Trophoblast cell (in vitro differentiated cells and primary cell): ENCODE measurements around the gene CLK4.

Source experiments
- DNase-seq, 2 donors: peaks; one replicate each; pipeline ENCODE4 v3.0.0-alpha.2; 2016
- H2AFZ ChIP-seq: 2 replicates; pipeline ENCODE4 v1.6.1; 2013; ENCODE audit warnings: low read length, moderate library complexity, mild to moderate bottlenecking; ENCODE audit not compliant: insufficient read depth, poor library complexity
- H2AK5ac ChIP-seq: 2 replicates; pipeline ENCODE4 v1.6.1; 2013; ENCODE audit warnings: mild to moderate bottlenecking, low read length
- H2BK120ac ChIP-seq: 2 replicates; pipeline ENCODE4 v1.6.1; 2013; ENCODE audit warnings: low read length, mild to moderate bottlenecking, moderate library complexity; ENCODE audit not compliant: insufficient read depth, poor library complexity
- H2BK12ac ChIP-seq: 2 replicates; pipeline ENCODE4 v1.6.1; 2013; ENCODE audit warnings: mild to moderate bottlenecking, low read length, moderate library complexity
- H2BK5ac ChIP-seq: 2 replicates; pipeline ENCODE4 v1.6.1; 2013; ENCODE audit warnings: low read length, low read depth, moderate library complexity, mild to moderate bottlenecking; ENCODE audit not compliant: poor library complexity
- H3K14ac ChIP-seq: 2 replicates; pipeline ENCODE4 v1.6.1; 2013; ENCODE audit warnings: mild to moderate bottlenecking, low read length
- H3K18ac ChIP-seq: 2 replicates; pipeline ENCODE4 v1.6.1; 2013; ENCODE audit warnings: mild to moderate bottlenecking, low read length
- H3K23ac ChIP-seq: 2 replicates; pipeline ENCODE4 v1.6.1; 2013; ENCODE audit warnings: low read length
- H3K27ac ChIP-seq: 2 replicates; pipeline ENCODE4 v1.5.1; 2013; ENCODE audit warnings: low read depth, mild to moderate bottlenecking, inconsistent platforms, low read length, moderate library complexity
- H3K27me3 ChIP-seq: 2 replicates; pipeline ENCODE4 v1.6.1; 2013; ENCODE audit warnings: inconsistent platforms, mild to moderate bottlenecking, low read length, moderate library complexity; ENCODE audit not compliant: insufficient read depth
- H3K36me3 ChIP-seq, 2 experiments: 1 replicate in 1 of 2; 2 replicates in 1 of 2; pipeline ENCODE4 v1.6.1; 2013; ENCODE audit warnings: low read length in 2 of 2, mild to moderate bottlenecking in 2 of 2, moderate library complexity in 1 of 2; ENCODE audit not compliant: insufficient read depth in 2 of 2, control insufficient read depth in 1 of 2
- H3K4ac ChIP-seq: 2 replicates; pipeline ENCODE4 v1.6.1; 2013; ENCODE audit warnings: low read depth, mild to moderate bottlenecking, low read length, moderate library complexity
- H3K4me1 ChIP-seq, 2 experiments: 1 replicate in 1 of 2; 2 replicates in 1 of 2; pipeline ENCODE4 v1.6.1; 2013; ENCODE audit warnings: low read length in 2 of 2, mild to moderate bottlenecking in 2 of 2, moderate library complexity in 1 of 2; ENCODE audit not compliant: insufficient read depth in 2 of 2, control insufficient read depth in 1 of 2
- H3K4me2 ChIP-seq: 2 replicates; pipeline ENCODE4 v1.6.1; 2013; ENCODE audit warnings: inconsistent platforms, mild to moderate bottlenecking, low read length, moderate library complexity
- H3K4me3 ChIP-seq: 2 replicates; pipeline ENCODE4 v1.5.1; 2013; ENCODE audit warnings: mild to moderate bottlenecking, low read depth, low read length, inconsistent platforms
- H3K79me1 ChIP-seq: one replicate; pipeline ENCODE4 v1.6.1; 2013; ENCODE audit warnings: low read length
- H3K79me2 ChIP-seq: 2 replicates; pipeline ENCODE4 v1.6.1; 2013; ENCODE audit warnings: low read length, mild to moderate bottlenecking; ENCODE audit not compliant: control insufficient read depth, insufficient read depth, poor library complexity
- H3K9ac ChIP-seq: 2 replicates; pipeline ENCODE4 v1.6.1; 2013; ENCODE audit warnings: mild to moderate bottlenecking, low read length
- H3K9me3 ChIP-seq: 2 replicates; pipeline ENCODE4 v1.6.1; 2013; ENCODE audit warnings: low read depth, mild to moderate bottlenecking, control low read depth, inconsistent platforms, low read length; ENCODE audit not compliant: insufficient read depth
- H4K12ac ChIP-seq: 2 replicates; pipeline ENCODE4 v1.6.1; 2013; ENCODE audit warnings: low read depth, mild to moderate bottlenecking, low read length, moderate library complexity
- H4K8ac ChIP-seq: 2 replicates; pipeline ENCODE4 v1.6.1; 2013; ENCODE audit warnings: low read depth, mild to moderate bottlenecking, low read length, moderate library complexity
- H4K91ac ChIP-seq: one replicate; pipeline ENCODE4 v1.6.1; 2013; ENCODE audit warnings: low read depth, mild to moderate bottlenecking, low read length, moderate library complexity
- WGBS: extraction: QIAGEN DNeasy Blood & Tissue Kit; methylation state at CpG from one replicate; pipeline ENCODE4 v1.1.7; 2013; ENCODE audit warnings: missing lambda C conversion rate; ENCODE audit not compliant: insufficient read length, insufficient coverage; ENCODE audit errors: extremely low coverage; 5-methylcytosine and 5-hydroxymethylcytosine counted together

CLK4 gene

DNA sequence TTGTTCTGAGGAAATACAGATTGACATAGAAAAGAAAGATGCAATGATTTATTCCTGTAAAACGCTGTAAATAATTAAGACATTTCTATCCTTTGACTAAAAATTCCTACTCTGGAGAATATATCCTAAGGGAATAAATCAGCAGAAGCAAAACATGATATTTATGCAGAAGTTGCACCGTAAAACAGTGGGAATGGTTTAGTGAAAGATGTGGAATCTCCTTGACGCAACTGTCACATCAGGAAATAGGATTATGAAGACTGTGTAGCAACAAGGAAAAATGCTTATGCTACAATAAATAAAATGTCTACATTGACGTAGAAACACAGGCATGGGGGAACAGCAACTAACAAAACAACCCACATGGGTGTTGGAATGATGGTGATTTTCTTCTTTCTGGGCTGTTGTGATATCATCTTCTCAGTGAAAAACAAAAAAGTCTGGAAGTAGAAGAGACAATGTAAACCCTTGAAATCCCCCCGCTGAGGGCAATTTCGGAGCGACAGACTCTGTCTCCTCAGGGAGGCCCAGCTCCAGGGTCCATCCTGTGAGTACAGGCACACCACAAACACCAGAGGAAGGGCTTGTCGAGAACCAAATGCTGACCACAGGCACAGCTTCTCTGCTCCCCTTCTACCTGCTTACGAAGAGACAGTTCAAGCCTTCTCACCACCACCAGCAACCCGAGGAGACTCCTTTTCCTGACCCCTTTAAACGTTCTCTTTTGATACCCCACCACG, 61.9 kb downstream of the CLK4 start:
- Histone ChIP-seq H3K4ac (no peak overlapping the region), H4K91ac (no peak overlapping the region), H4K8ac (no peak overlapping the region), H2BK12ac (no peak overlapping the region), H3K4me1 (no peaks in the 10 kb centered on the region), H2AFZ (no peak overlapping the region), H3K4me2 (no peak overlapping the region), H2BK5ac (no peak overlapping the region), H2AK5ac (no peak overlapping the region), H3K27ac (no peak overlapping the region), H3K18ac (no peak overlapping the region), H3K79me2 (no peaks in the 10 kb centered on the region), H3K14ac (no peak overlapping the region), H3K23ac (no peak overlapping the region), H3K36me3 (no peaks in the 10 kb centered on the region), H3K79me1 (no peaks in the 10 kb centered on the region), H3K27me3 (no peaks in the 10 kb centered on the region), H3K9ac (no peak overlapping the region), H3K4me3 (no peak overlapping the region), H2BK120ac (no peak overlapping the region), H4K12ac (no peak overlapping the region), H3K9me3 (no peaks in the 10 kb centered on the region)
- WGBS: no CpG with 5 or more reads among the region's 12 CpGs
- peak; percentile 10 to 39 for DNase-seq

- Histone ChIP-seq H2AFZ (no peak overlapping the region), H3K36me3 (no peaks in the 10 kb centered on the region), H4K12ac (no peak overlapping the region), H4K91ac (no peak overlapping the region), H3K27ac (no peak overlapping the region), H3K79me1 (no peaks in the 10 kb centered on the region), H3K14ac (no peak overlapping the region), H3K4ac (no peak overlapping the region), H3K27me3 (no peaks in the 10 kb centered on the region), H2AK5ac (no peak overlapping the region), H2BK120ac (no peak overlapping the region), H3K23ac (no peak overlapping the region), H3K9ac (no peak overlapping the region), H3K4me2 (no peak overlapping the region), H3K18ac (no peak overlapping the region), H3K79me2 (no peaks in the 10 kb centered on the region), H2BK12ac (no peak overlapping the region), H3K4me1 (no peaks in the 10 kb centered on the region), H2BK5ac (no peak overlapping the region), H4K8ac (no peak overlapping the region), H3K4me3 (no peak overlapping the region), H3K9me3 (no peaks in the 10 kb centered on the region)
- DNase-seq: no peak
- WGBS: no CpG with 5 or more reads among the region's 4 CpGs
These were observed 62.5 kb downstream of the CLK4 start for GRCh38 chr5:178564397-178564796.

DNA sequence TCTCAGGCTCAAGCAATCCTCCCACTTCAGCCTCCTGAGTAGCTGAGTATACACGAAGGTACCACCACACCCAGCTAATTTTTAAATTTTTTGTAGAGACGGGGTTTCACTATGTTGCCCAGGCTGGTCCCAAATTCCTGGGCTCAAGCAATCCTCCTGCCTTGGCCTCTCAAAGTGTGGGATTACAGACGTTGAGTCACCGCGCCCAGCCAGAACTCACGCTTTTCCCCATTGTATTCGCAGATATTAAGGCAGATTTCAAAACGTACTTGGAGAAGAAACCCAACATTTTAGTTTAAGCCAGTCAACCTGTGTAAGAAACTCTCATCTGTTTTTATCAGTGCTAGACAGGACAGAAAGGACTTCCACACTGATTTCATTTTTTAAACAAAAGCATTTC, 63.2 kb downstream of the CLK4 start:
- H2AFZ ChIP-seq: no peak overlapping the region
- H3K18ac ChIP-seq: no peak overlapping the region
- H3K27ac ChIP-seq: no peak overlapping the region
- DNase-seq: no peak
- H2BK5ac ChIP-seq: no peak overlapping the region
- no peak overlapping the region for H3K4me2 ChIP-seq
- no peaks in the 10 kb centered on the region for H3K36me3 ChIP-seq
- H3K4ac ChIP-seq: no peak overlapping the region
- no peak overlapping the region for H2AK5ac ChIP-seq
- no peak overlapping the region for H4K12ac ChIP-seq
- H4K8ac ChIP-seq: no peak overlapping the region
- no peak overlapping the region for H4K91ac ChIP-seq
- no peak overlapping the region for H2BK12ac ChIP-seq
- H3K9me3 ChIP-seq: no peaks in the 10 kb centered on the region
- no peak overlapping the region for H3K23ac ChIP-seq
- no peaks in the 10 kb centered on the region for H3K27me3 ChIP-seq
- no peak overlapping the region for H2BK120ac ChIP-seq
- H3K79me1 ChIP-seq: no peaks in the 10 kb centered on the region
- WGBS: no CpG with 5 or more reads among the region's 8 CpGs
- H3K79me2 ChIP-seq: no peaks in the 10 kb centered on the region
- H3K14ac ChIP-seq: no peak overlapping the region
- H3K4me3 ChIP-seq: no peak overlapping the region
- H3K9ac ChIP-seq: no peak overlapping the region
- H3K4me1 ChIP-seq: no peaks in the 10 kb centered on the region

DNA sequence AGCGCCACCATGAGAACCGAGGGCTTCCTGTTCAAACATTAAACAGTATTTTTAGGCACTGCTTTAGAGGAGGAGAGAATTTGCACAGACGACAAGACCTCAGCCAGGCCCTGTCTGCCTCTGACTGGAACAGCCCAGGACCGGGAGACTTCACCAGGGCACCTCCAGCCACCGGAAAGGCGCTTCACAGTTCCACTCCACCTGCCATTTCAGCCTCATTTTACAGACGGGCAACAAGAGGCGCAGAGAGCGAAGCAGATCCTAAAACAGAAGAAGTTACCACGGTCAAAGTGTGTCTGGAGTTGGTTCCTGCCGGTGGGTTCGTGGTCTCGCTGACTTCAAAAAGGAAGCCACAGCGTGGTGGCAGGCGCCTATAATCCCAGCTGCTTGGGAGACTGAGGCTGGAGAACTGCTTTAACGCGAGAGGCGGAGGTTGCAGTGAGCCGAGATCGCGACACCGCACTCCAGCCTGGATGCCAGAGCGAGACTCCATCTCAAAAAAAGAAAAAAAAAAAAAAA, 65.0 kb downstream of the CLK4 start:
- H2AFZ ChIP-seq: no peak overlapping the region
- no peak overlapping the region for H2BK12ac ChIP-seq
- H4K8ac ChIP-seq: no peak overlapping the region
- H3K4me3 ChIP-seq: no peak overlapping the region
- no CpG with 5 or more reads among the region's 23 CpGs for WGBS
- H4K12ac ChIP-seq: no peak overlapping the region
- DNase-seq: no peak
- no peak overlapping the region for H3K14ac ChIP-seq
- no peak overlapping the region for H2BK5ac ChIP-seq
- no peak overlapping the region for H4K91ac ChIP-seq
- no peak overlapping the region for H3K4me2 ChIP-seq
- no peak overlapping the region for H3K23ac ChIP-seq
- no peak overlapping the region for H3K4ac ChIP-seq
- no peak overlapping the region for H2BK120ac ChIP-seq
- no peaks in the 10 kb centered on the region for H3K79me2 ChIP-seq
- no peak overlapping the region for H3K9ac ChIP-seq
- H3K79me1 ChIP-seq: no peaks in the 10 kb centered on the region
- no peaks in the 10 kb centered on the region for H3K27me3 ChIP-seq
- no peaks in the 10 kb centered on the region for H3K36me3 ChIP-seq
- no peak overlapping the region for H3K27ac ChIP-seq
- peaks cover 2% of the 10 kb centered on the region for H3K9me3 ChIP-seq
- no peaks in the 10 kb centered on the region for H3K4me1 ChIP-seq
- H2AK5ac ChIP-seq: no peak overlapping the region
- no peak overlapping the region for H3K18ac ChIP-seq
